ENCODE results near the gene GGA1. TPM values are rescaled to one million over a fixed set of nuclear protein-coding genes. Genes with fewer than 3 reads are reported as not detected.

GGA1 gene
- total RNA-seq, 1 experiment from 2014 or later: 36.5 TPM

DNA sequence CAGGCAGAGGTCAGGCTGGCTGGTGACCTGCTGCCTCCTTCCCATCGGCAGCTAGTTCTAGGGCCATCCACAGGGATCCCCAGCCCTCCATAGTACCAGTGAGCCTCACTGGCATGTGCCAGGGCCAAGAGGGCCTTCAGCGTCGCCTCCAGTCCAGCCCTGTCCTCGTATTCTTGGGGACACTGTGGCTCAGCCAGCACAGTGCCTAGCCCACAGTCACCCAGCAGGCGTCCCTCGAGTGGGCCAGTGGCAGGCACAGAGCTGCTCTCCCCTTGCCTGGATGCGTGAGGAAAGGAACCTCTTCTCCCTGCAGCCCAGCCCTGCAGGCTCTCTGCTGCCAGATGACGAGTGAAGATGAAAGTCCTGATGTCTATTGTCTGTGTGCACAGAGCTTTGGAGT lies 20.2 kb downstream of the GGA1 start:
- no peak for DNase-seq (ENCODE audit: extremely low read depth, low read depth)

DNA sequence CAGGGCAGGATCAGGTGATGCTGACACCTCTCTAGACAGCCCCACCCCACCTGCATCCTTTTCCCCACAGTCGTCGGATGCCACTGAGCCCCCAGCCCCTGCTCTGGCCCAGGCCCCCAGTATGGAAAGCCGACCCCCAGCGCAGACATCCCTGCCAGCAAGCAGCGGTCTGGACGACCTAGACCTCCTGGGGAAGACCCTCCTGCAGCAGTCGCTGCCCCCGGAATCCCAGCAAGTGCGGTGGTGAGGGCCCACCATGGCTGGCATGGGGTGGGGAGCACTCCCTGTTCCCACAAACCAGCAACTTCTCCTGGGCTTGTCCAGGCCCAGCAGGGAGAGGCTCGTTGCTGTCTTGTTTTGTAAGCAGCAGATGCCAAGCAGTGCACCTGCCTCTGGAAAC lies 21.3 kb downstream of the GGA1 start:
- DNase-seq (ENCODE audit: extremely low read depth, low read depth): no peak

DNA sequence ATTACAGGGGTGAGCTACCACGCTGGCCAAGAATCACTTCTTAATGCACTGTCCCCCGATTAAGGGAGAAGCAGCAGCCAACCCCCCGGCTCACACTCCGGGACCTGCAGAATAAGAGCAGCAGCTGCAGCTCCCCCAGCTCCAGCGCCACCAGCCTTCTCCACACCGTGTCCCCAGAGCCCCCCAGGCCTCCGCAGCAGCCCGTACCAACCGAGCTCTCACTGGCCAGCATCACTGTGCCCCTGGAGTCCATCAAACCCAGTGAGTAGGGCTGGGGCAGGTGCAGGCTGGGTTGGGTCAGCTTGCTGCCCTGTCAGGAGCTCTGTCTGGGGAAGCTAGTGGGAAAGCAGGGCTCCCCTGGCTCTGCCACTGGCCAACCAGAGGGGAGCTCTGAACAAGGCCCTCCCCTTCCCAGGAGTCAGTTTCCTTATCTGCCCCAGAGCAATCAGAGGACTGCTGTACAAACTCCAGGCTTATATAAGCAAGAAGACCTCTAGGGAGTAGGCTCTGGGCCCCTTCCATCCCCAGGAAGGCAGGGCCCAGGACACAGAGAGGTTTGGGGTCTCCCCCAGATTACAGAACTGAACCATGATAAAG lies 22.3 kb downstream of the GGA1 start:
- DNase-seq (ENCODE audit: extremely low read depth, low read depth): no peak

DNA sequence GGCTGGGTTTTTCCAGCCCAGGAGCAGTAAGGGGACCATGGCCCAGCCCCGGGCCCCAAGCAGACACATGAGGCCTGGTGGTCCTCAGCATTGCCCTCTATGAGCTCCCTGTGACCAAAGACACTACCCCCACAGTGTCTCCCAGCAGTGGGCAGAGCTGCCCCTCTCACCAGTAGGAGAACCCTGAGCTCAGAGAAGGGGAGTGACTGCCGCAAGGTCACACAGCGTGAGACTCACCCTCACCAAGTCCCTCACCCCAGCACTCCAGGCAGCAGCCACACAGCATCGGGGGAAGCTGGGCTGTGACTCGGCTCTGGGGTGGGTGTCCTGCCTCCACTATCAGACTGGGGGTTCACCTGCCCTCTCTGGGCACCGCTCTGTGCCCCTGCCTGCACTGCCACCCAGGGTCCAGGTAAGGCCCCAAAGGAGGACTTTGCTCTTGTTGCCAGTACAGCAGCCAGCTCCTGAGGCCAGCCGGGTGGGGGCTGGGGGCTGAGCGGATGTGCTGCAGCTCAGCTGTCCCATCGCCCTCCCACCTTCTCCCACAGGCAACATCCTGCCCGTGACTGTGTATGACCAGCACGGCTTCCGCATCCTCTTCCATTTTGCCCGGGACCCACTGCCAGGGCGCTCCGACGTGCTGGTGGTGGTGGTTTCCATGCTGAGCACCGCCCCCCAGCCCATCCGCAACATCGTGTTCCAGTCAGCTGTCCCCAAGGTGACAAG lies 23.0 kb downstream of the GGA1 start:
- DNase-seq (ENCODE audit: extremely low read depth, low read depth): no peak

DNA sequence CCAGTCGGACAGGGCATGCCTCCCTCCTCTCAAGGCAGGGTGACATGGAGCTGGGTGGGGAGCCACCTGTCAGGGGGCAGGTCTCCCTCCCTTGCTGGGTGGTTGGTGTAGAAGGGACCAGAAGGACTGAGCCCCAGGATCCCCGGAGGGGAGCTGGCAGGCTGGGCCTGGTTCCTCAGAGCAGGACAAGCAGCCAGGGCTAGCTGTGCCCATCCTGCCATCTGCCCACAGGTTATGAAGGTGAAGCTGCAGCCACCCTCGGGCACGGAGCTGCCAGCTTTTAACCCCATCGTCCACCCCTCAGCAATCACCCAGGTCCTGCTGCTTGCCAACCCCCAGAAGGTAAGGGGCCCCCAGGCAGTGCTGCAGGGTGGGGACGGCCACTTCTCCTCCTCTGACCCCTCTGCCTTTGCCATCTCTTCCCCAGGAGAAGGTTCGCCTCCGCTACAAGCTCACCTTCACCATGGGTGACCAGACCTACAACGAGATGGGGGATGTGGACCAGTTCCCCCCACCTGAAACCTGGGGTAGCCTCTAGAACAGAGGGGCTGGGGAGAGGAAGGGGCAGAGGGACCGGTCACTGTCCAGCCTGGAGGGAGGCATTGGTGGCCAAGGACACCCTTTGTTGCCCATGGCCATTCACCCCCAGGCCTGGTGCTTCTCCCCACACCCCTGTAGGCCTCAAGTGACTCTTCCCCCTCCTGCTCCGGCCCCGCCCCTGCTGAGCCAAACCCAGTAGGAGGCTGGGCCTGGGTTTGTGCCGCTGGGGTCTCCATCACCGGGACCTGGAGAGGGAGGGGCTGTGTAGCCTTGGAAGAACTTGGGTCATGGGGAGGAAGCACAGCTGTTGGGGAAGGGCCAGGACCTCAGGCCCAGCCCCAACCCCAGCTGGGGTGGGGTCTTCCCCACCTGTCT lies 23.8 kb downstream of the GGA1 start:
- no peak for DNase-seq (ENCODE audit: extremely low read depth, low read depth)

DNA sequence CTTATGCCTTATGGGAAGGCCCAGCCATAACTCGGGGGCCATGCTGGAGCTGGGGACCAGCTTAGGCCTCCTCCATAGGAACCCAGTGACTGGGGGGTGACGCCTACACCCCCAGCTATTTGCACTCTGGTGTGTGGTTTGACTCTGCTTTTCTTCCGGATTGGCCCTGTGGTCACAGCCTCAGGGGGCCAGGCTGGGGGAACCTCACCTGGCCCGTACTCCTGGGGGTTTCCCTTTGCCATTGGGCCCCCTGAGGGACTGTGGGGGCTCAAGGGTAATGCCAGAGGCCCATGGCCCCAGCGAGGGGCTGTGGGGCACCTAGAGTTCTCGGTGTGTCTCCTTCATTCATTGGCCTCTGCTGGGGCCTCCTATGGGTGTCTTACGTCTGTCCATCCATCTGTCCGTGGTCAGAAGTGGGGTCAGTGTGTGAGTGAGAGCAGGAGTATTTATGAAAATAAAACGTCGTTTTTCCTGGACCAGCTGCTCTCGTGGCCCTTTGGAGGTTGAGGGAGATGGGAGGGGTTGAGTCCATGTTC lies 24.5 kb downstream of the GGA1 start:
- no peak for DNase-seq (ENCODE audit: extremely low read depth, low read depth)

DNA sequence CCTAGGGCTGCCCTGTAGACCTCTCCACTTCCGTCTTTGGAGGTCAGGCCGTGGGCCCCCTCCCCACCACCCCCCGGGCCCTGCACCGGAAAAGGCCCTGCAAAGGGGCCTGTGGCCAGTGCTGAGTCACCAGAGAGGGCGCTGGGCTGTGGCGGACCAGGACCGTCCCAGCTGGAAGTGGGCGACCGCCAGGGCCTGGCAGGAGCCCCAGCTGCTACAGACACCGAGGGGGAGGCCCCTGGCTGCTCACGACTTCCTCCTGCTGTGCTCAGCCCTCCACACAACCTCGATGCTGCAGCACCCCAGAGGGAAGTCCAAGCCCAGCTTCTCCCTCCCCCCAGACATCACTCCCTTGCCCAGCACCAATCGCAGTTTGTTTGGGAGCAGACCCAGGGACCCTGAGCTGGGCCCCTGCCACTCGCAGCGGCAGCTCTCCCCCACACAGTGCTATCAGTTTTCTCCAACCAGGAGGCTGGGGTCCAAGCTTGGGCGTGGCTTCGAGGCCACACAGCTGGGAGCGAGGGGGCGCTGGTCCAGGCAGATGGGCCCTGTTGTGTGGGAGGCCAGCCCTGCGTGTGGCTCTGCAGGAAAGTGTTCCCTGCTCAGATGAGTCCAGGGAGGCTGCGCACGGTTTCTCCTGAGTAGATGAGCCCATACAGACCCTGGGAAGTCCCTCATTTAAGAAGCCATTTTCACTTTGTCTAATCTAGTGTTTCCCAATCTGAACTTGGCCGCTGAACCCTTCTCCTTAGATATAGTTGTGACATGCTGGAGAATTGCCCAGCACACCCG lies 25.2 kb downstream of the GGA1 start:
- DNase-seq (ENCODE audit: extremely low read depth, low read depth): no peak

DNA sequence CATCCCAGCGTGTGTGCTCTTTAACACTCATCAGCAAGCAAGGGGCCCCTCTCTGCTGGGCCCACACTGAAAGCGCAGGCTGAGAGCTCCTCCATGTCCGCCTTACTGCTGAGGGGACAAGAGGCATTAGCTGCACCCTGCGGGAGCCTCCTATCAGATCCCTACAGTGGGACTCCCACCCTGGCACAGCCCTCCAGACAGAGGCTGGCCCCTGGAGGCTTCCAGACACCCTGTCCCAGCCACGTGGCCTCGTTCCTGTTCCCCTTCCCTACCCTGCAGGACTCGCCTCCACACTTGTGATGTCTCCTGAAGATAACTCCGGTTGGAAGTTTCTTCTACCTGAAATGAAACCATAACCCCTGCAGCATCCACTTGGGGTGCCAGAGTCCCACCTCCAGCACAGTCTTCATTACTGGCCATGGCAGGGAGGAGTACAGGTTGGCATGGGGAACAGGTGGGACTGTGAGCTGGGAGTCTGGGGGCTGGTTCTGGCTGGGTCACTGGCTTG lies 25.8 kb downstream of the GGA1 start:
- no peak for DNase-seq (ENCODE audit: extremely low read depth, low read depth)

DNA sequence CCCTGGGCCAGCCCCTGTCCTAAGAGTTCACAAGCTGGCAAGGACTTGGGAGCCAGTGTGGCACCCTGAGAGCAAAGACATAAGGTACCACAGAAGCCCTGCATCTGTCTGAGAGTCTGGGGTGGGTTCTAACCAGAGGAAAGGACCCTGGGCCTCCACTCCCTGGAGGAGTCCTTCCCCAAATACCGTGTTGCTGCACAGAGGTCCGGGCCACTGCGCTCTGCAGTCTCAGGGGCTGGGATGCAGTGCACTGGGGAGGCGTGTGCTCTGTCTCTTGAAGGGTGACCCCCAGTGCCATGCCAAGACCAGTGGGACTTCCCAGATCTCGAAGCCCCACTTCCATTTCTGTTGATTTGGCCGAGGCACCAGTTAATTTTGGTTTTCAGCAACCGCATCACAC lies 26.5 kb downstream of the GGA1 start:
- no peak for DNase-seq (ENCODE audit: extremely low read depth, low read depth)

DNA sequence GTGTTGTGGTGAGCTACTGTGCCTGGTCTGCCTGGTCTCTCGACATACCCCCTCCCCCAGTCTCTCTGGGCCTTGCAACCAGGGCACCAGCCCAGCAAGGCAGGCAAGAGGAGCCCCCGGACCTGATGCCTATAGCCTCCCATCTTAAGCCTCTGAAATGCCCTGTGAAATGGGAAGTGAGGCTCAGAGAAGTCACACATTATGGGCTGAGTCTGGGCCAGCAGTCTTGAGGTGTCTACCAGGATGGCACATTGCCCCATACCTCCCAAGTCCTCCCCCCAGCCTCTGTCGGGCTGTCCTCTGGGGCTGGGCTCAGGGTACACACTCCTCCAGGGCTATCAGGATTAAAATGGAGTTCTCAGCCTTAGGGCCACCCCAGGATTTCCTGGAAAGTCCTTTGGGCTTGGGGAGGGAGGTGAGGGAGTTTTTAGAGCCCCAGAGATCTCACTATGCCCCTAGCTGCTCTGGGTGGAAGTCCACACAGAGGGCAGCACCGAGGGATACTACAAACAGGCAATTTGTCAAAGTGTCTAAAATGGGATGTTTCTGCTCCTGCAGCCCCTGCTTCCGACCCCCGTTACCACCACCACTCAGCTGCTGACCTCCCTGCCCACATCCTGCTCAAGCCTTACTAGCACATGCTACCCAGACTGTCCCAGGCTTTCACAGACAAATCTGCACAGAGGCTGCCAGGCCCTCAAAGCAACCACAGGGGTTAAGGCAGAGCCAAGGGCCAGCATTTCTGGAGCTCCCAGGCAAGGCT lies 27.7 kb downstream of the GGA1 start:
- DNase-seq (ENCODE audit: extremely low read depth, low read depth): no peak

DNA sequence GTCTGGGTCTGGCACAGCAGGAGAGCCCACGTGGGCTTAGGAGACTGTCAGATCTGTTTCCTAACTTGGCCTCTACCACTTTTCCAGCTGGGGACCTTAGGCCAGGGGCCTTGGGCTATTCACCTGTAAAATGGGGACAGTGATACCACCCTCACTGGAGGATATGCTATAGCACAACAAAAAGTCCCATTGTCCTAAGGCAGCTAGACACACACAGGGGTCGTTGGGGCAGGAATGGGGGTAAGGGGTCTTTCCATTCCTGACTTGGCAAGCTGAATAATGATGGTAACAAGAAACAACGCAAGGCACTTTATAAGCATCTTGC lies 28.3 kb downstream of the GGA1 start:
- DNase-seq (ENCODE audit: extremely low read depth, low read depth): no peak

DNA sequence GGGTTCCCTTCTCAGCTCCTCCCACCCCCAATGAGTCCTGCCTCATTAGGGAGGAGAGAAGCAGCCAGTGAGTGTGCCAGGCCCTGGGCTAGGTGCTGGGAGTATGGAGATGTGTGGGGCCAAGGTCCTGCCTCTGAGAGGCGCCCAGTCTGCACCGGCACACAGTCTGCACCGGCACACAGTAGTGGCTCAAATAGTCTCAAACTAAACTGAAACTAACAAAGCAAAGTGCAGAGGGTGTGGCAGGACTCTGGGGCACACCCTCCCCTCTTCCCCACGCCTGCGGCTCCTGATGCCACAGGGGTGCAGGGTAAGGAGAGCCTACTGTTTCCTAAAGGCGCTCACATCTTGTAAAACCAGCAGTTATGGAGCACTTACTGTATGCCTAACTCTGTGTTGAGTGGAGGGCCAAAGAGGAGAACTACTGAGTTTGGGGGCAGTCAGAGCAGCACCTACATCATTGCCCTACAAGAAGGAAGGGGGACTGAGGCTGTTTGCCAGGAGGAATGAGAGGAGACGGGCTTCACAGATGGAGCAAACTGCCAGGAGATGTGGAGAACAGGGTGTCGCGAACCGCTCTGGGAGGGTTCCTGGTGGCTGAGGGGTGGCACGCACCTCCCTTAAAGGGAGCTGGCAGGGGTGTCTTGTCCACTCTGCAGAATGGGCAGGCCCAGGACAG lies 29.9 kb downstream of the GGA1 start:
- no peak for DNase-seq (ENCODE audit: extremely low read depth, low read depth)

DNA sequence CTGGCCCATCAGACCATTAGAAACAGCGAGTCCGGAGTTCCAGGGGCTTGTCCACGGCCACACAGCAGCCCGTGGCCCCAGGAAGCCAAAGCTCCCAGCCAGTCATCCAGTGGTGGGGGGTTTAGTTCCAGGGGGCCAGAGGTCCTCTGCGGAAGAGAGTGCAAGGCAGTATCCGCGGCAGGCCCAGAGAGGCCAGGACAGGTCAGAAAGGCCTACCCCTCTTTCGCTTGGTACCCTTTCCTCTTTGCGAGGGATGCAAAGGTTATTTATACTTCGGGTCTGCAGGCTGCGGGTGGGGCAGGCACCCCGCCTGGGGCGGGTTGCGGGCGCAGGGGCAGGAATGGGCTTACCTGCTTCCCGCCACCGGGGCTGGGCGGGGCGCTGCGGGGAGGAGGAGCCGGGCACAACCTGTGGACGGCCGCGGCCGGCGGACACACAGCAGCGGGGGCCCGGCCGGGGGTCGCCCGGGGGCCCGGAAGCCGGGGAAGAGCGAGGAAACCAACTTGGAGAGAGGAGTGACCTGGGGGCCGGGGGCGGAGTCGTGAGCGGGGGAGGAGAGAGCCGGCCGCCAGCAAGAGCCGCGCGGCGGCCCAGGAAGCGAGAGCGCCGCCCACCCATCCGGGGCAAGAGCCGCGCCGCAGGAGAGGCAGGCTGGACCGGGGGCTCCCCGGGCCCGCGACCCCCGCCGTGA lies 30.6 kb downstream of the GGA1 start, which contains the start of gene SH3BP1:
Gene SH3BP1, plus strand, starts transcription at position 600 of the 691 bp plus-strand sequence. CDS start 119 bp downstream, outside the sequence.
- no peak for DNase-seq (ENCODE audit: extremely low read depth, low read depth)

DNA sequence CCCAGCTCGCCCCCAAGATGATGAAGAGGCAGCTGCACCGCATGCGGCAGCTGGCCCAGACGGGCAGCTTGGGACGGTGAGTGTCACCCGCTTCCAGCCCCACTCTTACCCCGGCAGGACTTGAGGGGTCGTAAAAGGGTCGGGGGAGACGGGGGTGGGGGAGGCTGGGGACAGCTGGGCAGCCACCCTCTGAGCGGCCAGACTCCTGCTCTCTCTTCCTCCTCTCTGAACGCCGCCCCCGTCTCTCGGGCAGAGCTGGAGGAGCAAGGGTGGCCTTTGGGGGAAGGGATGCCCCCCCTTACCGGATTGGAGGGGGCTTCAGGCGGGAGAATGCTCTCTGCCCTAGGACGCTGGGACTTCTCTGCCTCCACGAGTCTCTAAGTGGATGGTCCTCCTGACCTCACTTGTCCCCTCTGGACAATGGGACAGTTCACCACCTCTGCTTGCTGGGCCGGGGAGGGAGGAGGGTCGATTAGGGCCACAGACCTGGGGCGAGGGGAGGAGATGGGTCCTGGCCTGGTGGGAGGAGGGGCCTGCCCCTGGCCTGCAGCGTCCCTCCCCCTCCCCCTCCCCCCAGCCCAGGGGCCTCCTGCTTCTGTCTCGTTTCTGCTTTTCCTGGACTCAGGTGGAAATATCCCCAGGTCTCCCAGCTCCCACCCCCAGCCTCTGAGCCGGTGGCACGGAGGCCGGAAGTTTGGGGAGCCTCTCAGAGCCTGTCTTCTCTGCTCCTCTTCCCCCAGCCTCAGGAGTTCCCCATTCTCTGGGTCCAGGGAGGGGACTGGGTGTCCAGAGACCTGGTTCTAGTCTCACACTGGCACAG lies 31.3 kb downstream of the GGA1 start:
- no peak for DNase-seq (ENCODE audit: extremely low read depth, low read depth)

DNA sequence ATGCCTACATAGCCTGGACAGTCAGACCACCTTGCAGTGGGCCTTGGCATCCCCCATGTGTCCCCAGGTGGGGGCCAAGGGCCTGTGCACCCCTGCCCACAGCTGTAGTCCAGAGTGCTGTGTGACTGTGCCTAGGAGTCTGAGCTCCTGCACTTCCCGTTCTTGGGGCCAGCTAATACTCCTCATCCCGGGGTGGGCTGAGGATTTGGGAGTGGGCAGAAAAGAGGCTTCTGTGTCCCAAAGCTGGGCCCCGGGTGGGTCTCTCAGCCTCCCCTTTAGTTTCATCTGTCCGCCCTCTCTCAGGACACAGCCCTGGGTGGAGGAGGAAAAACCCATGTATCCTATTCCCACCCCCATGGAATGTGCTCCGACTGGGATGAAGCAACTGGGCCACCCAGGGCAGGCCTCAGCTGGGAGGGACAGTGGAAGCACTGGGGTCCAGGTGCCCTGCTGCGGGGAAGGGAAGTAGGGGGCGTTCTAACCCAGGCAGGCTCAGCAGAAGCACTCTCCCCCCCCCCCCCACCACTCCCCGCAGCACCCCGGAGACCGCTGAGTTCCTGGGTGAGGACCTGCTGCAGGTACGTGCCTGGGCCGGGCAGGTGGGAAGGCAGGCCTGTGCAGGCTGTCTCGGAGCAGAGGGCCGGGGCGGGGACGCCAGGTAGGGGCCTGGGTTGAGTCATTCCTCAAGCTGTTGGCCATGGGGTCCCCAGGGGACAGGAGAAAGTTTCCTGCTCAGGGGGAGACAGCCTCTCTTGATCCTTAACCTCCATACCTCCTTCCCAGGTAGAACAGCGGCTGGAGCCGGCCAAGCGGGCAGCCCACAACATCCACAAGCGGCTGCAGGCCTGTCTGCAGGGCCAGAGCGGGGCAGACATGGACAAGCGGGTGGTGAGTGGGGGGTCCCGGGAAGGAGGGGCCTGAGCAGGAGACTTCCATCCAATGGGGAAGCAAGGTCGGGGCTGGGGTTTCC lies 32.2 kb downstream of the GGA1 start:
- DNase-seq (ENCODE audit: extremely low read depth, low read depth): no peak

DNA sequence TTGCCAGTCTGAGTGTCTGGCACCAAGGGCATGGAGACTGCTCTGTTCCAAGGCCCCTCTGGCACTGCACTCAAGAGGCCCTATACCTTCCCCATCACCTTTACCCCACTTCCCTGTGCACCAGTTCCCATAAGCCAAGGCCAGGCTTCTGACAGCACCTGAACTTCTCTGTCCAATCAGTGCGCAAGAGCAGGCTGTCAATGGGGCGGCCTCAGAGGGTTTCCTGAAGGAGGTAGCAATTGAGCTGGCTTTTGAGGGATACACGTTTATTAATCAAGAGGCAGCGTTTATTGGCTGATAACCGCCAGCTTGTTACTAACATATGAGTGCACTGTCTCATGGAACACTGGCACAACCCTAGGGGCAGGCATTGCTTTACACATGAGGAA lies 32.9 kb downstream of the GGA1 start:
- DNase-seq (ENCODE audit: extremely low read depth, low read depth): no peak

Measured in NCI-H460 (cell line).